ENCODE data around the gene XPR1.

The XPR1 gene

GRCh38 chr1:180936110-180937011 lies 304.5 kb downstream of the XPR1 start:
- DNase-seq: no peak

DNA sequence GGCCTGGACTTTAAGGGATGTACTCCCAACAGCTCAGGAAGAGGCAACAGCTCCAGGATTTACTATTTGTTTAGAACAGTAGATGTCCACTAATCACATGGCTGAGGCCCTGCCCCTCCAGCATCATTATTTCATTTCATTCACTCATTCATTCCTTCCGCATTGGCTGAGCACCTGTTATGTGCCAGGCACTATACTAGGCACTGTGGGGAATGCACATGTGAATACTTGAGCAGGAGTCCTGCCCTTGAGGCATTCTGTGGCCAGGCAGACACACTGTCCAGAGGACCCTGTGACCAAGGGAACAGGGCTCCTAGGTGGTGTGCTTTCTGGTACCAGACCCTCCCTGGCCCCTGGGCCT lies 305.2 kb downstream of the XPR1 start:
- DNase-seq: no peak

- DNase-seq: no peak
Observed at GRCh38 chr1:180937624-180938225, 305.9 kb downstream of the XPR1 start.

DNA sequence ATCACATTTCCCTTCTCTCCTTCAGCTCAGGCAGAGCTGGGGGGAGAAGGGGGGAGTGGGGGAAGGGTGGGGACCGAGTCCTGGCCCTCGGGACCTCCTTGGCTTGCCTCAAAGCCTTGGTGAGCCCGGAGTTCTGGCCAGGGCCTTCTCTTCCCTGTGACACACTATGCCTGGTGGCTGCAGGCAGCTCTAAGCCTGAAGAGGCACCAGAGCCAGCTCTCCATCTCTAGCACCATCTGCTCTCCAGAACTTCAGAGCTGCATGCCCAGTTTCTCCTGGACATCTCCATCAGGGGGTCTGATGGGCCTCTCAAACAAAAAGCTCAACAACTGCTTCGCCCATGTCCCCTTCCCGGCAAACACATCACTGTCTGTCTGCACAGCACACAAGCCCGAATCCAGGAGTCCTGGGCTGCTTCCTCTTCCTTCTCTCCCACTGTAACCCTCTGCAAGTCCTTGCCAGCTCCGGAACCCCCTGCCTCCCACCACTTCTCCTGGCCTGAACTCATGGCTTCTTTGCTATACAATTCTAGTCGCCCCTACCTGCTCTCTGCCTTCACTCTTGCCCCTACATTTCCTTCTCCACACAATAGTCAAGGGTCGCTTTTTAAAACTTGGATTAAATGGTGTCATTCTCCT lies 307.4 kb downstream of the XPR1 start:
- no peak for DNase-seq

- DNase-seq: no peak
Observed at GRCh38 chr1:180939711-180940103, 307.9 kb downstream of the XPR1 start.

All from EL (cell line).